ENCODE measurements around the gene PPT1. TPM values are rescaled to one million over a fixed set of nuclear protein-coding genes. Genes with fewer than 3 reads are reported as not detected.

The PPT1 gene
- total and polyA plus RNA-seq, 2 experiments from 2014 or later, result 64.2 to 78.0 TPM

DNA sequence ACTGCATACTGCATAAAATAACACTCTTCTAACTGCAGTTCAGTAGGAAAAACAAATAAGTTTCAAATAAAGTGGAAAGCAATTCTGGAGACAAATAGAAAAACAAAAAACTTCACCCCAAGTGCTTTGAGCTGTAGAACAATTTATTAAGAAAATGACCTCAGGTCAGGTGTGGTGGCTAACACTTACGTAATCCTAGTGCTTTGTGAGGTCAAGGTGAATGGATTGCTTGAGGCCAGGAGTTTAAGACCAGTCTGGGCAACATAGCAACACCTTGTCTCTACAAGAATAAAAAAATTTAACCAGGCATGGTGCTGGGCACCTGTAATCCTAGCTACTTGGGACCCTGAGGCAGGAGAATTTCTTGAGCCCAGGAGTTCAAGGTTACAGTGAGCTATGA lies 5.0 kb upstream of the PPT1 start:
- H3K9me2 ChIP-seq (replicated peaks; ENCODE audit: insufficient read depth), result no peaks in the 10 kb centered on the region
- TF ChIP-seq EZH2 (IDR thresholded peaks at IDR 0.05; ENCODE audit: borderline replicate concordance), result no peak
- TF ChIP-seq, protein P1, sequence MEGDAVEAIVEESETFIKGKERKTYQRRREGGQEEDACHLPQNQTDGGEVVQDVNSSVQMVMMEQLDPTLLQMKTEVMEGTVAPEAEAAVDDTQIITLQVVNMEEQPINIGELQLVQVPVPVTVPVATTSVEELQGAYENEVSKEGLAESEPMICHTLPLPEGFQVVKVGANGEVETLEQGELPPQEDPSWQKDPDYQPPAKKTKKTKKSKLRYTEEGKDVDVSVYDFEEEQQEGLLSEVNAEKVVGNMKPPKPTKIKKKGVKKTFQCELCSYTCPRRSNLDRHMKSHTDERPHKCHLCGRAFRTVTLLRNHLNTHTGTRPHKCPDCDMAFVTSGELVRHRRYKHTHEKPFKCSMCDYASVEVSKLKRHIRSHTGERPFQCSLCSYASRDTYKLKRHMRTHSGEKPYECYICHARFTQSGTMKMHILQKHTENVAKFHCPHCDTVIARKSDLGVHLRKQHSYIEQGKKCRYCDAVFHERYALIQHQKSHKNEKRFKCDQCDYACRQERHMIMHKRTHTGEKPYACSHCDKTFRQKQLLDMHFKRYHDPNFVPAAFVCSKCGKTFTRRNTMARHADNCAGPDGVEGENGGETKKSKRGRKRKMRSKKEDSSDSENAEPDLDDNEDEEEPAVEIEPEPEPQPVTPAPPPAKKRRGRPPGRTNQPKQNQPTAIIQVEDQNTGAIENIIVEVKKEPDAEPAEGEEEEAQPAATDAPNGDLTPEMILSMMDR (IDR thresholded peaks at IDR 0.05; ENCODE audit: poor library complexity), result no peak
- no peak overlapping the region for H3K27ac ChIP-seq
- no peaks in the 10 kb centered on the region for H3K36me3 ChIP-seq (replicated peaks; ENCODE audit: insufficient read depth, low read depth)
- H3K4me3 ChIP-seq, result no peak overlapping the region
- WGBS (ENCODE audit: low lambda C conversion rate, missing lambda C conversion rate), result 85% methylated on average over 1 of the region's 1 CpG
- no peaks in the 10 kb centered on the region for H3K9me3 ChIP-seq (ENCODE audit: low read depth)
- H3K79me2 ChIP-seq, result no peaks in the 10 kb centered on the region
- no peaks in the 10 kb centered on the region for H3K27me3 ChIP-seq
- peaks cover 5% of the 10 kb centered on the region for H3K4me1 ChIP-seq (ENCODE audit: insufficient read depth)
- H2AFZ ChIP-seq, result no peak overlapping the region
- no peak overlapping the region for H3K4me2 ChIP-seq
- DNase-seq (ENCODE audit: low spot score), result no peak
- no peaks in the 10 kb centered on the region for H4K20me1 ChIP-seq (ENCODE audit: insufficient read depth, poor library complexity, severe bottlenecking)

DNA sequence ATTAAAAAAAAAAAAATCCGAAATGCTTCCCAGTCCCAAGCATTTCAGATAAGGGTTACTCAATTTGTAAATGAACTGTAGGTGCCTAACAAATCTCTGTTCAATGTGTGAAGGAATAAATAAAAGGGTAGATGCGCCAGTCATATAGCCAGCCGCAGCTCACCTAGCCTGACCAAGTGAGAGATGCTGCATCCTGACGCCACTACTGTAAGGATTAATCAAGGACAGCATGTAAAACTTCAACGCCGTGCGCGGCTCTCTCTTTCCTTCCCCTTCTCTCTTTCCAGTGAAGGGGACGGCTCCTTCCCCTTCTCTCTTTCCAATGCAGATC lies 441 bp downstream of the PPT1 start:
- Histone ChIP-seq H3K4me2 (peak overlapping the region; percentile 92), H3K27ac (peak overlapping the region; percentile 62), H3K4me3 (peak overlapping the region; percentile 84), H2AFZ (peak overlapping the region; percentile 99), H3K27me3 (no peaks in the 10 kb centered on the region), H3K4me1 (ENCODE audit: insufficient read depth) (peaks cover 12% of the 10 kb centered on the region), H3K9me3 (ENCODE audit: low read depth) (no peaks in the 10 kb centered on the region), H4K20me1 (ENCODE audit: insufficient read depth, poor library complexity, severe bottlenecking) (no peaks in the 10 kb centered on the region), H3K9me2 (replicated peaks; ENCODE audit: insufficient read depth) (no peaks in the 10 kb centered on the region), H3K79me2 (peaks cover 14% of the 10 kb centered on the region), H3K36me3 (replicated peaks; ENCODE audit: insufficient read depth, low read depth) (no peaks in the 10 kb centered on the region)
- peak; percentile 5 for DNase-seq (ENCODE audit: low spot score)
- TF ChIP-seq, protein P1 (IDR thresholded peaks at IDR 0.05; ENCODE audit: poor library complexity), result no peak
- TF ChIP-seq EZH2phosphoT487 (IDR thresholded peaks at IDR 0.05; ENCODE audit: low read depth, severe bottlenecking, unreplicated experiment), result no peak
- no peak for TF ChIP-seq EZH2 (IDR thresholded peaks at IDR 0.05; ENCODE audit: borderline replicate concordance)
- 15% methylated on average over 9 of the region's 9 CpGs for WGBS (ENCODE audit: low lambda C conversion rate, missing lambda C conversion rate)

DNA sequence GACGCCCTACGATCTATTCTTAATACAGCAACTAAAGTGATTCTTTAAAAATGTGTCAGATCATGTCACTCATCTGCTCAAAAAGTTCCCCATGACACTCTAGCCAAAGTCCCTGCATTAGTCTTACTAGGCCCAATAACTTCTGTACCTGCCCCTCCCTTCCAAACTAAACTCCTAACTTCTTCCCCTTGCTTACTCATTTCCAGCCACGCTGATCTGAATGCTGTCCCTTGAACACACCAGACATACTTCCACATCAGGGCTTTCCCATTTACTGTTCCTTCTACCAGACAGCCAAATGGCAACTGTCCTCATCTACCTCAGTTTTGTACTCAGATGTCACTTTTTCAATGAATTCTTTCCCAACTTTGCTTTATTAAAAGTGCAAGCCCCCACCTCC lies 1.2 kb downstream of the PPT1 start:
- TF ChIP-seq, protein P1 (IDR thresholded peaks at IDR 0.05; ENCODE audit: poor library complexity), result no peak
- TF ChIP-seq EZH2 (IDR thresholded peaks at IDR 0.05; ENCODE audit: borderline replicate concordance) (no peak), EZH2phosphoT487 (IDR thresholded peaks at IDR 0.05; ENCODE audit: low read depth, severe bottlenecking, unreplicated experiment) (no peak)
- Histone ChIP-seq H3K27me3 (no peaks in the 10 kb centered on the region), H4K20me1 (ENCODE audit: insufficient read depth, poor library complexity, severe bottlenecking) (no peaks in the 10 kb centered on the region), H3K4me3 (no peak overlapping the region), H3K79me2 (peaks cover 14% of the 10 kb centered on the region), H3K36me3 (replicated peaks; ENCODE audit: insufficient read depth, low read depth) (no peaks in the 10 kb centered on the region), H3K4me1 (ENCODE audit: insufficient read depth) (peaks cover 12% of the 10 kb centered on the region), H3K4me2 (peak overlapping the region; percentile 92), H2AFZ (no peak overlapping the region), H3K9me2 (replicated peaks; ENCODE audit: insufficient read depth) (no peaks in the 10 kb centered on the region), H3K9me3 (ENCODE audit: low read depth) (no peaks in the 10 kb centered on the region), H3K27ac (no peak overlapping the region)
- no peak for DNase-seq (ENCODE audit: low spot score)
- WGBS (ENCODE audit: low lambda C conversion rate, missing lambda C conversion rate), result 94% methylated on average over 3 of the region's 3 CpGs
